Measurements from ENCODE around the gene VIPR1.

Gene VIPR1

GRCh38 chr3:42532229-42532628 is 29.8 kb downstream of the VIPR1 start:
- TF ChIP-seq CTCF (IDR thresholded peaks at IDR 0.05; ENCODE audit: insufficient read depth, missing control alignments): no peak
- DNase-seq (ENCODE audit: insufficient read length, low spot score) (no peak), FAIRE-seq (no peak)

- DNase-seq (ENCODE audit: insufficient read length, low spot score): no peak
- FAIRE-seq: no peak
- no peak for TF ChIP-seq CTCF (IDR thresholded peaks at IDR 0.05; ENCODE audit: insufficient read depth, missing control alignments)
Observed at GRCh38 chr3:42533161-42533897, 30.9 kb downstream of the VIPR1 start.

GRCh38 chr3:42535981-42536784 is 33.7 kb downstream of the VIPR1 start:
- DNase-seq (ENCODE audit: insufficient read length, low spot score): no peak
- TF ChIP-seq CTCF (IDR thresholded peaks at IDR 0.05; ENCODE audit: insufficient read depth, missing control alignments): peak; percentile 25
- no peak for FAIRE-seq

- TF ChIP-seq CTCF (IDR thresholded peaks at IDR 0.05; ENCODE audit: insufficient read depth, missing control alignments): no peak
- DNase-seq (ENCODE audit: insufficient read length, low spot score) (no peak), FAIRE-seq (no peak)
Observed at GRCh38 chr3:42537350-42537749, 34.9 kb downstream of the VIPR1 start.

GRCh38 chr3:42539871-42540714 is 37.6 kb downstream of the VIPR1 start:
- no peak for FAIRE-seq

GRCh38 chr3:42541079-42541478 is 38.6 kb downstream of the VIPR1 start:
- no peak for TF ChIP-seq CTCF (IDR thresholded peaks at IDR 0.05; ENCODE audit: insufficient read depth, missing control alignments)
- DNase-seq (ENCODE audit: insufficient read length, low spot score) (no peak), FAIRE-seq (no peak)

More at GRCh38 chr3:42539871-42540714, 37.6 kb downstream of the VIPR1 start:
- peak; percentile 62 for DNase-seq (ENCODE audit: insufficient read length, low spot score)
- peak; percentile 55 for TF ChIP-seq CTCF (IDR thresholded peaks at IDR 0.05; ENCODE audit: insufficient read depth, missing control alignments)
